Measurements from ENCODE around the gene RMP24.

Gene RMP24

GRCh38 chr18:35942133-35942532 is 30.3 kb upstream of the RMP24 start:
- no peak overlapping the region for H3K4me2 ChIP-seq (ENCODE audit: low read length)
- TF ChIP-seq EZH2 (IDR thresholded peaks at IDR 0.05; ENCODE audit: borderline replicate concordance, low read length) = no peak
- no peak for TF ChIP-seq CTCF (IDR thresholded peaks at IDR 0.05; ENCODE audit: low read length)
- H3K4me3 ChIP-seq (ENCODE audit: low read depth, low read length, poor library complexity, severe bottlenecking) = no peak overlapping the region
- H3K4me1 ChIP-seq (ENCODE audit: insufficient read depth, low read length, severe bottlenecking) = no peaks in the 10 kb centered on the region
- H3K79me2 ChIP-seq (ENCODE audit: insufficient read depth, low read length) = no peaks in the 10 kb centered on the region
- H3K9me3 ChIP-seq (ENCODE audit: low read length) = no peaks in the 10 kb centered on the region
- H3K9me2 ChIP-seq (ENCODE audit: low read depth, low read length) = no peaks in the 10 kb centered on the region
- H3K27me3 ChIP-seq (ENCODE audit: insufficient read depth, low read length) = no peaks in the 10 kb centered on the region
- no peak overlapping the region for H3K27ac ChIP-seq (ENCODE audit: low read depth, low read length, poor library complexity, severe bottlenecking)
- no peaks in the 10 kb centered on the region for H4K20me1 ChIP-seq (ENCODE audit: insufficient read depth, low read length)
- no peak overlapping the region for H3K9ac ChIP-seq (ENCODE audit: low read length)
- no peaks in the 10 kb centered on the region for H3F3A ChIP-seq (ENCODE audit: insufficient read depth, low read length)
- H3K36me3 ChIP-seq (ENCODE audit: insufficient read depth, low read length) = no peaks in the 10 kb centered on the region
- no peak overlapping the region for H2AFZ ChIP-seq (ENCODE audit: low read length)

- no peak overlapping the region for H3K4me3 ChIP-seq (ENCODE audit: low read depth, low read length, poor library complexity, severe bottlenecking)
- H3K9ac ChIP-seq (ENCODE audit: low read length) = no peak overlapping the region
- no peak overlapping the region for H3K27ac ChIP-seq (ENCODE audit: low read depth, low read length, poor library complexity, severe bottlenecking)
- no peaks in the 10 kb centered on the region for H3K79me2 ChIP-seq (ENCODE audit: insufficient read depth, low read length)
- no peaks in the 10 kb centered on the region for H4K20me1 ChIP-seq (ENCODE audit: insufficient read depth, low read length)
- H3K36me3 ChIP-seq (ENCODE audit: insufficient read depth, low read length) = no peaks in the 10 kb centered on the region
- no peak for TF ChIP-seq EZH2 (IDR thresholded peaks at IDR 0.05; ENCODE audit: borderline replicate concordance, low read length)
- no peak for TF ChIP-seq CTCF (IDR thresholded peaks at IDR 0.05; ENCODE audit: low read length)
- H3K9me2 ChIP-seq (ENCODE audit: low read depth, low read length) = no peaks in the 10 kb centered on the region
- no peaks in the 10 kb centered on the region for H3K27me3 ChIP-seq (ENCODE audit: insufficient read depth, low read length)
- no peaks in the 10 kb centered on the region for H3F3A ChIP-seq (ENCODE audit: insufficient read depth, low read length)
- no peaks in the 10 kb centered on the region for H3K9me3 ChIP-seq (ENCODE audit: low read length)
- H2AFZ ChIP-seq (ENCODE audit: low read length) = no peak overlapping the region
- no peak overlapping the region for H3K4me2 ChIP-seq (ENCODE audit: low read length)
- H3K4me1 ChIP-seq (ENCODE audit: insufficient read depth, low read length, severe bottlenecking) = no peaks in the 10 kb centered on the region
These were observed 29.8 kb upstream of the RMP24 start for GRCh38 chr18:35942661-35943060.

GRCh38 chr18:35948080-35948479 is 24.4 kb upstream of the RMP24 start:
- Histone ChIP-seq H3K27me3 (ENCODE audit: insufficient read depth, low read length) (no peaks in the 10 kb centered on the region), H3K27ac (ENCODE audit: low read depth, low read length, poor library complexity, severe bottlenecking) (no peak overlapping the region), H3K79me2 (ENCODE audit: insufficient read depth, low read length) (no peaks in the 10 kb centered on the region), H3K9me2 (ENCODE audit: low read depth, low read length) (no peaks in the 10 kb centered on the region), H2AFZ (ENCODE audit: low read length) (no peak overlapping the region), H3K4me3 (ENCODE audit: low read depth, low read length, poor library complexity, severe bottlenecking) (no peak overlapping the region), H3K9me3 (ENCODE audit: low read length) (peaks cover 4% of the 10 kb centered on the region; the same call in 1 of the 2 replicates), H4K20me1 (ENCODE audit: insufficient read depth, low read length) (no peaks in the 10 kb centered on the region), H3K9ac (ENCODE audit: low read length) (no peak overlapping the region), H3K36me3 (ENCODE audit: insufficient read depth, low read length) (no peaks in the 10 kb centered on the region; the same call in 1 of the 2 replicates), H3K4me1 (ENCODE audit: insufficient read depth, low read length, severe bottlenecking) (no peaks in the 10 kb centered on the region), H3F3A (ENCODE audit: insufficient read depth, low read length) (no peaks in the 10 kb centered on the region), H3K4me2 (ENCODE audit: low read length) (no peak overlapping the region)
- TF ChIP-seq CTCF (IDR thresholded peaks at IDR 0.05; ENCODE audit: low read length) (no peak), EZH2 (IDR thresholded peaks at IDR 0.05; ENCODE audit: borderline replicate concordance, low read length) (no peak)
